ENCODE measurements around the gene DCLRE1B.

DNA sequence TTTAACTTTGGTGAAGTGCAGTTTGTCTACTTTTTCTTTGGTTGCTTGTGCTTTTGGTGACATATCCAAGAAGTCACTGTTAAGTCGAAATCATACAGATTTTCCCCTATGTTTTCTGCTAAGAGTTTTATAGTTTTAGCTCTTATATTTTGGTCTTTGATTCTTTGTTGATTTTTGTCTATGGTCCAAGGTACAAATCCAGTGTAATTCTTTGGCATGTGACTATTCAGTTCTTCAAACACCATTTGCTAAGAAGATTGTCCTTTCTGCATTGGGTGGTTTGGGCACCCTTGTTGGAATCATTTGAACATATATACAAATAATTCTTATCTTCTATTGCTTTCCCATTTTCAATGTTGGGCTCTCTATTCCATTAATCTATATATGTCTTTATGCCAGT, 40.2 kb downstream of the DCLRE1B start:
- TF ChIP-seq, protein P1, sequence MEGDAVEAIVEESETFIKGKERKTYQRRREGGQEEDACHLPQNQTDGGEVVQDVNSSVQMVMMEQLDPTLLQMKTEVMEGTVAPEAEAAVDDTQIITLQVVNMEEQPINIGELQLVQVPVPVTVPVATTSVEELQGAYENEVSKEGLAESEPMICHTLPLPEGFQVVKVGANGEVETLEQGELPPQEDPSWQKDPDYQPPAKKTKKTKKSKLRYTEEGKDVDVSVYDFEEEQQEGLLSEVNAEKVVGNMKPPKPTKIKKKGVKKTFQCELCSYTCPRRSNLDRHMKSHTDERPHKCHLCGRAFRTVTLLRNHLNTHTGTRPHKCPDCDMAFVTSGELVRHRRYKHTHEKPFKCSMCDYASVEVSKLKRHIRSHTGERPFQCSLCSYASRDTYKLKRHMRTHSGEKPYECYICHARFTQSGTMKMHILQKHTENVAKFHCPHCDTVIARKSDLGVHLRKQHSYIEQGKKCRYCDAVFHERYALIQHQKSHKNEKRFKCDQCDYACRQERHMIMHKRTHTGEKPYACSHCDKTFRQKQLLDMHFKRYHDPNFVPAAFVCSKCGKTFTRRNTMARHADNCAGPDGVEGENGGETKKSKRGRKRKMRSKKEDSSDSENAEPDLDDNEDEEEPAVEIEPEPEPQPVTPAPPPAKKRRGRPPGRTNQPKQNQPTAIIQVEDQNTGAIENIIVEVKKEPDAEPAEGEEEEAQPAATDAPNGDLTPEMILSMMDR (optimal IDR thresholded peaks at IDR 0.05 in 1 of 3, IDR thresholded peaks at IDR 0.05 in 1 of 3, conservative IDR thresholded peaks at IDR 0.05 in 1 of 3; ENCODE audit: extremely low read depth in 1 of 3, insufficient read depth in 2 of 3, low read length in 3 of 3) = no peak
- TF ChIP-seq EZH2 (IDR thresholded peaks at IDR 0.05; ENCODE audit: low read length) = no peak
